Fibroblast of lung (primary cell): ENCODE data around the gene CFAP65.

Experiments
- EZH2 ChIP-seq: IDR thresholded peaks from 2 replicates; pipeline ENCODE4 v1.5.1; 2012; ENCODE audit warnings: low read length, control low read depth, mild to moderate bottlenecking; ENCODE audit errors: missing control alignments
- TF ChIP-seq, protein P1 (sequence below), 2 donors: IDR thresholded peaks in 1 of 2; conservative IDR thresholded peaks in 1 of 2; 1 replicate in 1 of 2; 2 replicates in 1 of 2; pipeline ENCODE4 v1.5.1; 2011 to 2012; ENCODE audit warnings: low read length in 2 of 2, control low read depth in 1 of 2, inconsistent platforms in 1 of 2, low read depth in 1 of 2, mild to moderate bottlenecking in 1 of 2

DNA sequence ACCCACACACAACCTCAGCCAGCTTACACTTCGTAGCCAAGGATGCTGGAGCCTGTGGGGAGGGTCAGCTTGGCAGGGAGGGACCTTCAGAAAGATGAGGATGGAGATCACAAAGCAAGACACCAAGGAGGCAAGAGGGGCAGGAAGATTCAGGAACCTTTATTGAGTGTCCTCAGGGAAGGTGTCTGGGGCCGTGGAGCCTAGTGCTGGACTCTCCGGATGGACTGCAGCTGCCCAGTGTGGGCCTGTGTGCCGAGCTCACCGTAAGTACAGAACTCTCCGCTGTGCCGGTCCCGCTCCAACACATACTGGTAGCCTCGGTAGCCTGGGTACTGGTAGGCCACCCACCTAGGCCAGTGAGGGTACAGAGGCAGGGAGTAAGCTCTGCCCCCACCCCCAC is 51.3 kb downstream of the CFAP65 start:
- TF ChIP-seq, protein P1, sequence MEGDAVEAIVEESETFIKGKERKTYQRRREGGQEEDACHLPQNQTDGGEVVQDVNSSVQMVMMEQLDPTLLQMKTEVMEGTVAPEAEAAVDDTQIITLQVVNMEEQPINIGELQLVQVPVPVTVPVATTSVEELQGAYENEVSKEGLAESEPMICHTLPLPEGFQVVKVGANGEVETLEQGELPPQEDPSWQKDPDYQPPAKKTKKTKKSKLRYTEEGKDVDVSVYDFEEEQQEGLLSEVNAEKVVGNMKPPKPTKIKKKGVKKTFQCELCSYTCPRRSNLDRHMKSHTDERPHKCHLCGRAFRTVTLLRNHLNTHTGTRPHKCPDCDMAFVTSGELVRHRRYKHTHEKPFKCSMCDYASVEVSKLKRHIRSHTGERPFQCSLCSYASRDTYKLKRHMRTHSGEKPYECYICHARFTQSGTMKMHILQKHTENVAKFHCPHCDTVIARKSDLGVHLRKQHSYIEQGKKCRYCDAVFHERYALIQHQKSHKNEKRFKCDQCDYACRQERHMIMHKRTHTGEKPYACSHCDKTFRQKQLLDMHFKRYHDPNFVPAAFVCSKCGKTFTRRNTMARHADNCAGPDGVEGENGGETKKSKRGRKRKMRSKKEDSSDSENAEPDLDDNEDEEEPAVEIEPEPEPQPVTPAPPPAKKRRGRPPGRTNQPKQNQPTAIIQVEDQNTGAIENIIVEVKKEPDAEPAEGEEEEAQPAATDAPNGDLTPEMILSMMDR (conservative IDR thresholded peaks at IDR 0.05 in 1 of 2, IDR thresholded peaks at IDR 0.05 in 1 of 2; ENCODE audit: low read depth in 1 of 2, low read length in 2 of 2) = no peak
- no peak for TF ChIP-seq EZH2
